KBM-7 (cell line): ENCODE results near the gene STK32A.

Experiments used
- DNase-seq: peaks from one replicate; pipeline ENCODE4 v3.0.0-alpha.2; 2015
- in situ Hi-C: fragments of 300-500 bp; cut with MboI; formaldehyde crosslinking; loops from 2 replicates; pipeline ENCODE4 v1.14.3; 2020; ENCODE audit warnings: low sequenced_read_pairs, low pct_unique_long_range_greater_than_20kb, mixed read lengths

STK32A gene

DNA sequence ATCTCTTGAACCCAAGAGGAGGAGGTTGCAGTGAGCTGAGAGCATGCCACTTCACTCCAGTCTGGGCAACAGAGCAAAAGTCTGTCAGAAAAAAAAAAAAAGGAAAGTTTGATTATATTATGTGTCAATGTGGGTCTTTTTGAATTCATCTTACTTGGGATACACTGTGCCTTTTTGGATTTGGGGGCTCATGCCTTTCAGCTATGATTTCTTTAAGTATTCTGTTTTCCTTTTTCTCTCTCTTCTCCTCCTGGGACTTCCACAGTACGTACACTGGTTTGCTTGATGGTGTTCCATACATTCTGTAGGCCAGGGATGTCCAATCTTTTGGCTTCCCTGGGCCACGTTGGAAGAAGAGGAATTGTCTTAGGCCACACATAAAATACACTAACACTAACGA, 146.7 kb downstream of the STK32A start:
- in situ Hi-C loops = no loop called here
- DNase-seq = no peak

DNA sequence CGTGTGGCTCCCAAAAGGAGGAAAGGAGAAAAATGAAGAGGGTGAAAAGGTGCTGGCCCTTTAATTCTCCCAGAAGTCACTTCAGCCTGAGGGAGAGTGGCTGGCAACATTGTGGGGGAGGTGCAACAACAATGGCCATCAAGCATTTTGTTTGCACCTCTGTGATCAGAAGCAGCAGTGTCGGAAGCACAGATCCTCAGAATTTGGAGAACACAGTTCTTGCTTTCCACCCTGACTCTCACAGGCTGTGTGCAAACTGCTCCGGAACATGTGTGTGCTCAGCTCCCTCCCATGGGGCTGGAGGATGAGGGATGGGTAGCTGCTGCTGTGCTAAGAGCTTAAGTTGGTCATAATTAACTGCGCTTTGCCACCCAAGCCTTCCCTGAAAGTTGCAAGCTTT, 147.9 kb downstream of the STK32A start:
- in situ Hi-C loops = no loop called here
- no peak for DNase-seq

DNA sequence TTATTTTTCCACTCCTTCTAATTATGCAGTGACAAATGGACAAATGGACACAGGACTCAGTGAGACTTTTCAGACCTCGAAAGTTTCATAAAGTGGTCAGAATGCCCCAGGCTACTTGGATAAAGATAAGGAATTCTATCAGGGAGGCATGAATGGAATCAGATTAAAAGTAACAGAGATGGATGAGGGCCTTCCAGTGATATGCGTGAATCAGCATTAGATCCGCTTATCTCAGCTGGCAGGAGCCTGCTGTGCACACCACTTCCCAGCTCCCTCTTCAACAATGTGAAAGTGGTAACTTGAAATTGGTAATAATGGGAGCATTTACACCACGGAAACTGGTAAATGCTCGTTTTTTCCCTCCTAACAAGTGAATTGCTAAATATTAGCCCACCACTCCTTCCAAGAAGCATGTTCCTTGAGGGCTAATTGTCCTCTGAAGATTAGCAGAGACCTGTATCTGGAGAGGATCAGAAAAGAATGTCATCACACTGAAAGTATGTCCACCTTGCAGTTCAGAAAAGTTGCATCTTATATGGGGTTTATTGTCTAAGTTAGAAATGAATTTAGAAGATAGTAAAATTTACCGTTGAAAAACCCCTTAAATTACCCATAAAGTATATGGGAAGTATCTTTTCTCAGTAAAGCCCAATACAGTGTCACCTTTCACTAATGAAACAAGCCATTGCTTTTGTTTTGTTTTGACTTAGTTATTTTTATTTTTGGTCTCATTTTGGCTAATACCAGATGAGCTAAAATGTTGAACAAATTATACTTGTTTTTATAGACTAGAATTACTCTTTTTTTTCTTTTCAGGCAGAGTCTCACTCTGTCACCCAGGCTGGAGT, 149.7 kb downstream of the STK32A start:
- DNase-seq = no peak
- in situ Hi-C loops = no loop called here

DNA sequence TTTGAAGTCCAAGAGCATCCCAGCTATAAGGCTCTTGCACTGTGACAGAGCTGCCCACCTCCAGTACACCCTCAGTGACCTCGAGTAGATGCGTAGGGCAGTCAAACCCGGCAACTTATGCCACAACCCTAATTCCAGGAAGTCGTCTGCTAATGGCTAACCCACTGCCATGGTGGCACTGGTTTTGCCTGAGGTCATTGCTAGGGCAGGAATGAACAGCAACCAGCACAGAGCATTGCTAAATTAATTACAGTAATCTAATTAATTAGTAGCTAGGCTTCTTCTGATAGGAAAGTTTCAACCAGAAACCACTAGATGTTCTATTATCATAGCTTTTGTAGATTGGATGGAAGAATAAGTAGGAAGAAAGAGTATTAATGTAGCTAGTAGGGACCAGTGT, 152.3 kb downstream of the STK32A start:
- in situ Hi-C loops = no loop called here
- no peak for DNase-seq

DNA sequence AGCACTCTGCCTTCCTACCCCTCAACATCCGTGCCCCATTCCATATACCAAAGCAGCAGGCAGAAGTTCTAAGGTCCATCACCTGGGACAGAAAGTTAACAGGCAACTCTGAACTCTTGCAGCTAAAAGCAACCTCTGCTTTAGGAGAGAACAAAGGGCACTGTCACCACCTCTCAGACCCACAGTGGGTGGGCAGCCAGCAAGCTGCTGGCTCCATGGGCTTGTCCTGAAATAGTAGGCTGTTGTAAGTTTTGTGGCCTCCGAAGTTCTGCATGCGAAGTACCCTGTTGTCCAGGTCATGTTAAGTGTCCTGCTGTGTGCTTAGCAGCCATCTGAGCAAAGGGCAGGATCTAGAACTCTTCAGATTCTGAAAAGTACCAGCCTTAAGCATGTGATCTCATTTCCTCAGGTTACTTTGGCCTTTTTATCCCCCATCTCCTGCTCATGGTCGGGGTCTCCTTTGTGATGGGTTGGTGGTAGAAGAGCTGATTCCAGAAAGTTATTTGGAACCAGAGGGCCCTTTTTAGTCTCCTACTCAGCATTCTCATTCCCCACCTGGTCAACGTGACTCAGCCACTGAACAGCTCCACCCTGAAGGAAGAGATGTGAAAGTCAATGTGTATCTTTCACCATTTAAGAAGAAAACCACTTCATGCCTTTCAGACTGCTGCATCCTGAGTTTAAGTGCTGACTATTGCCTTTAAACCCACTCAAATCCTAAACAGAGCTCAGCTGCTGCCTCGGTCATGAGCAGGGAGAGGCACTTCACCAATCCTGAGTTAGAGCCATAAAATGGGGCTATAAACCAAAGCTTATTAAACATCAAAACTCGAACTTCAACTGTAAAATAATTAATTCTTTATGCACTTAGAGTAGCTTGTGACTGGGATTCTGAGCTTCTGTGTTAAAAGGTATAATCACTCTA, 153.6 kb downstream of the STK32A start:
- DNase-seq = no peak
- in situ Hi-C loops = no loop called here

DNA sequence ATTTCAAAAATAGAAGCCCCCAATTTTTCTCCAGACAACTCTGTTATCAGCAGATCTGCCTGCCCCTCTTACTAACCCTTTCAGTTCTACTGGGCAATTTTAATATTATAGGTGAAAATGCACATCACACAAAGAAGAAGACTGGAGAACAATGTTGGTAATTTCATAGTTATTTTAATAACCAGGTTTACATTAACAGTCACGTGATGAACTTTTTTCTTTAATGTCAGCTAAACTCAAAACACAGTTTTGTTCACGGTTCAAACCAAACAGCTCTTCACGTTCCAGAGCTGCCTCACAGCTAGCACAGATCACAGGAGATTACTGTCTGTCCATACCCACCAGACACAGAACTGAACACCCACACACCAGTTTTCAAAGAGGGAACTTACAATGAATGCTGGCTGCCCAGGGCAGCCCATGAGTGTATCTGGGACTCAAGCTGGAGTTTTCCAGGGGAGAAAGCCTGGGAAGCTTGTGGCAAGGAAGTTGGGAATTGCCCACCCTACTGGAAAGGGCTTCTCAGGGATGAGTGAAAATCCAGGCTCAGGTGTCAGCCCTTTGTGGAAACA, 155.9 kb downstream of the STK32A start:
- in situ Hi-C loops = no loop called here
- no peak for DNase-seq

DNA sequence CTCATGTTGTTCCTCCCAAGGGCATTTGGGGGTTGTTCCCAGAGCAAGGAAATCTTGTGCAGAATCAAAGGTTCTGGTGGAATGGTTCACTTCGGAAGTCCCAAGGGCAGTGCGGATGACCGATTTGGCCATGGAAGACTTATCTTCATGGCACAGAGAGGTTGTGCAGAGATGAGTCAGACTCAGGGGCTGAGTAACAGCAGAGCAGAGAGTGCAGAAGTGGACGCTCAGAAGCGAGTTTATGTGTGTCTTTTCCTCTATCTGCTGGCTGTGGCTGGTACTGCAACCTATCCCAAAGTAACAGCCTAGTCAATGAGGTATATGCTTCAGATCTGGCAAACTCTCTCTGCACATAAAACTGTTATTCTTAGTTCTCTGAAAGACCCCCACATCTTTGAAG, 157.0 kb downstream of the STK32A start:
- DNase-seq = peak; percentile 22
- in situ Hi-C loops = no loop called here

DNA sequence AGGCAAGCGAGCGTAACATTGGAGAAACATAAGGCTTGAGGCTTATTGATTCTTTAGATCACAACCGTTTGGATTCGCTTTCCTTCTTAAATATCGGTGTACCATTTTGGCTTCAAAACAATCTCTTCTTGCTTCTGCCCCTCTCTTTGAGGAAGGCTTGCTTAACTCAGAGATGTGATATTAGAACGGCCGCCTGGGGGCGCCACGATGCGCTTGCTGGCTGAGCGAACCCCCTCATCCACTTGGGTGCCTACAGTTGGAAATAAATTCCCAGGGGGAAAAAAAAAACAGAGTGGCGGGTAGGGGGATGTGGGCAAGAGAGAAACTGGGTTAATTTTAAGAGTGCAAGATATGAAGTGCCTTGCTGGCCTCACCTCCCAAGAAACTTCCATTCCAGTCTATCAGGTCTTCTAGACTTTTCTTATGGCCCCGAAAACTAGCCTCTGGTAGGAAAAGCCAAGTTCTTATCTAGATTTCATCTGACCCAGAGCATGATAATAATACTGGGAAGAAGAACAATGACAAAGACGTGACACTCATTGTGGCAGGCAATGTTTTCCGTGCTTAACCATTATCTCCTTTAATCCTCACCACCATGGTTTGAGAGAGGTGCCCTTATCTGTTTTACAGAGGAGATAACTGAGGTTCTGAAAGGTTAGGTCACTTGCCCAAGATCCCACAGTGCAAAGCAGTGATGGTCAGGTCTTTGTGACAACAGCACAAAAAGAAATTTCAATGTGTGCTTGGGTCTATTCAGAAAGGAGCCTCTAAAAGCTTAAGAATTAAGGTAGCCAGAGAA, 159.2 kb downstream of the STK32A start:
- no peak for DNase-seq
- in situ Hi-C loops = no loop called here

DNA sequence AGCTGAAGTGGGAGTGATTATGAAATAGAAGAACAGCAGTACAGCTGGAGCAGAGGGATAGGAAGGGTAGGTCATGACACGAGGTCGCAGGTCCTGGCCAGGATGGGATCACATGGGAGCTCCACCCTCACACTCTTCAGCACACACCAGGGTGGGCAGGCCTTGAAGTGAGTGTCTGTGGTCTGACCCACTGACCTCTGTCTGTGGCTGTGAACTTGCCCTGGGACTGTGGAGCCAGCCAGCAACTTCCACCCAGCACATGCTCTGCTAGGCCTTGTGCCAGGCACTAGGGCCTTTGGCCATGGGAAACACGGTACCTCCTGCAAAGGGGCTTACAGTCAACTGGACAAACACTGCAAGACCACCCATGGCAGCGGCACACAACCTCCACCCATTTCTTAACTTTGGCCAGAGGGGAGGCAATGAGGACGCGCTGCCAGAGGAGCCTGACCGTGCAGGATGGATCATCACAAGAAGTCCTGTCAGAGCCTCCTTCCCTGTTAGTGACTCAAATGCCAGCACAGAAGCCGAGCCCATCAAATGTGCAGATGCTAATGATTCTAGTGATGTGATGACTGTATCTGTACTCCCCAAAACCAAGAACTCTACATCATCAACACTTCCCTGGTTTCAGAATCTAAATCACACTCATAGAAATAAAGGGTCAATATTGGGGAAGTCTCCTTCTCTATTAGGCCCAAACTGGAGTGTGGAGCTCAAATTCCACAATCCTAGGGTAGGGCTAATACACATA, 161.4 kb downstream of the STK32A start:
- no peak for DNase-seq
- in situ Hi-C loops = no loop called here

DNA sequence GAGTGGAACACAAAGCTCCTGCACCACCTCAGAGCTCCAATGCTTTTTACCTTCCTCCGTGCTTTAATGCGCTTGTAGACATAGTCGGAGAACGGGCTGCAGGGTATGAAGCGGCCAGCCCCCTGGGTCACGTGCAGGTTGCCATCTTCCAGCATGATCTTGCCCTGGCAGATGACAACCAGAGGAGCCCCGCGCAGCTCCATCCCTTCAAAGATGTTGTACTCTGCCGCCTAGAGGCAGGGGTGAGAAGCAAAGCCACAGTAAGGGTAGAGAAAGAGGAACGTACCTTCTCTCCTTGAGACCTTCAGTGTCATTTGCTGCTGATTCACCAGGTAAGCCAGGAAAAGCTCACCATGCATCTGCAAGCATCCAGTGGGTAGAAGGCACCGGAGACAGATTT, 162.8 kb downstream of the STK32A start:
- in situ Hi-C loops = no loop called here
- DNase-seq = peak; percentile 17

DNA sequence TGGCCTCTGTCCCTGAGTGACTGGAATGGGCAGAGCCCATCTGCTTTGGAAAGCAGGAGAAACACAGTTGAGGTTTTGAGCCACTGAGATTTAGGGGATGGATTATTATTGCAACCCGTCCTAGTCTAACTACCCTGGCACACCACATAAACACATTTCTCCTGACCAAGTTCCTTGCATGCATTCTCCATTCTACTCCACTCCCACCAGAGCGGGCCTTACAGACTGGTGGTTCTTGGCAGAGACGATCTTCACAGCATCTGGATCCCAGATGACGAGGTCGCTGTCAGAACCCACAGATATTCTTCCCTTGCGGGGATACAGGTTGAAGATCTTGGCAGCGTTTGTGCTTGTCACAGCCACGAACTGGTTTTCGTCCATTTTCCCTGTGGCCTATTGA, 164.0 kb downstream of the STK32A start:
- DNase-seq = no peak
- in situ Hi-C loops = no loop called here

DNA sequence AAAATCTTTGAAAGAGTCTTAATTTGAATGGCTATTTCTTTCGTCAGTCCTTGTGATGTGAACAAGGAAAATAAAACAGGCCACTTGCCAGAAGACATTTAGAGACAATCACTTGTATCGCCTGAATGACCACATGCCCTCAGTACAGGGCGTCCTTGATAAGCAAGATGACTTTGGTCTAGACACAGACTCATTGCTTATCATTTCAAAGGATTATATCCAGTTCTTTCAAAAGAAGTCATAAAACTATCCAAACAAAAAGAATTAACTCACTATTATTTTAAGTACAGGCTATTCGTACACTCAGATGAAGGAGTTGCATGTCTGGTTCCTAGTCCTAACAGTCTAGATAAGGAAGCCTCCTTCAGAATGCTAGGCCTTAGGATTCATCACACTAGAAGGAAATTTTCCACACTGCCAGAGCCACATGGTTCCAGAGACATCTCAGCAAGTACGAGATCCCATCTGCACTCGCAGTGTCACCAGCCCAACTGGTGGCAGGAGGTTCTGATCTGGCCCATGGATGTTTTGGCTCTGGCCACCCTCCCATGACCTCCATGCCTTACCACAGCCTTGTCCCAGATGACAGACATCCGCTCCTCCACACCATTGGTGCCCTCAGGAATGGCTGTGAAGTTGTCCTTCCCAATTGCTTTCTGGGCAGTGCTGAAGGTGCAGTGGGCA, 165.4 kb downstream of the STK32A start:
- DNase-seq = no peak
- in situ Hi-C loops = no loop called here

DNA sequence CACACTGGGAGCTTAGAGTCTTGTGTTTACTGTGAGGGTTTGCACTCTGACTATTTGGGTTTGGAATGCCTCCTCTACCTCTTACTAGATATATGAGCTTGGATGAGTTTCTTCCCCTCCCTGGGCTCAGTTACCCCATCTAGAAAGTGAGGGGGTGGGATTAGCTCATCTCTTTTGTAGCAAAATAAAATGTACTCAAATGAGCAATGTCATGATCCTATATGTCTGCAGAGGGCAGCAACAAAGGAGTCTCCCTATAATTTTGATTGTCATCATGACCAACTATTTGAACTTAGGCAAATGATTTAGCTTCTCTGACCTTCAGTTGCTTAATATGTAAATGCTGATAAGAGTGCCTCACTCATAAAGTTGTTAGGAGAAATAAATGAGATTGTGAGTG, 166.1 kb downstream of the STK32A start:
- in situ Hi-C loops = no loop called here
- DNase-seq = no peak

DNA sequence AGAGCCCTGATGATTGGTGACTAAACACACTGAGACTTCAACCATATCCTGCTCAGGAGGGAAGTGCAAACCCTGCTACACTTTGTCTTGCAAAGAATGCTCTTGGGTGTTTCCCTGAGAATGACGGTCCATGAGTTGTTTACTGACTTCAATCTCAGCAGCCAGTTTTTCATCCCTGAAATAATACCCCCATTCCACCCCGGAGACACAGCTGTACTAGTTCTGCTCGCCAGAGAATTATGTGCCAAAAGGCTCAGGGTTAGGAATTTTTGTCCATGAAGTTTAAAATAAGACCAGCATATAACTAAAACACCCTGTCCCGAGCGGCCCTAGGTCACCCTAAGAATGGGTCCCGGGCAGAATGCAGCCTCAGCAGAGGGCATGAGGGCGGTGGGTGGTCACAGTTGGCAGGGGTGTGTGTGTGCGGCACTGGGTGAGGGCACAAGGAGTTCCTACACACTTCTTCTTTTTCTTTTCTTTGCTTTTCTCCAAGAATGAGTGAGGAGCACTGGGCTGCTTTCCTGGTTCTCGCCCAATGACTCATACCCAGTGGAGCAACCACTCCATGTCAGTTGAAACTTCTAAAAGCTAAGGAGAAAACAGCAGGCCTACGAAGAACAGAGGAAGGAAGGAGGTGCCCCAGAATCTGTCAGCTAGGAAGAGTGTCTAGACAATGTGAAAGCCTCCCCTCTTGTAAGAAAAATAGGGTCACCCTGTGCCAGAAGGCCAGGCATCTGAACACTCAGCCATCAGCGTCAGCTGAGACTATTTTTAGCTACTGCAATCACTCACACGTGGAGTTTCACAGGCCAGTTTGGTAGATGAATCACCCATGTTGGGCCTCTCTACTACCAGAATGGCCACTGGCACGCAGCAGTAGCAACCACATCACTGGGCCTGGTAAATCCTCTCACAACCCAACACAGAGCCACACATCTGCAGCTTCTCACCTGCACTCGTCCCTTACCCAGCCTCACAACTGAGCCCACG, 169.1 kb downstream of the STK32A start:
- no peak for DNase-seq

DNA sequence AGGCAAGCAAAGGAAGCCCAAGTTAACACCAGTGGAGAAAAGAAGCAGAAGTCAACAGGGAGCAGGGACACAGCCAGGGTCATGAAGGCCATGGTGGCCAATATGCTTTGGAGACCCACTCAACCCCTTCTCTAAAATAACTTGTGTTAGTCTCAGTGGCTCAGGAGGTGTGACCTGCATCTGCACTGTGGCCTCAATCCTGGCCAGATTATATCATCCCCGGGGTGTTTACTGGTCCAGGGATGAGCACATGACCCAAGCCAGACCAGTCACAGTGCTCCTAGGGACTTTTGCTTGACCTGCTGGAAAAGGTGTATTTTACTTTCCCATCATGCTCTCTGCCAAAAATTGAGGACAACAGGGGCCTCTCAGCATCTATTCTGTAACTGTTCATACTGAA, 169.9 kb downstream of the STK32A start:
- in situ Hi-C loops = no loop called here
- no peak for DNase-seq

More for the DNA sequence above, 169.1 kb downstream of the STK32A start:
- in situ Hi-C loops = no loop called here

DNA sequence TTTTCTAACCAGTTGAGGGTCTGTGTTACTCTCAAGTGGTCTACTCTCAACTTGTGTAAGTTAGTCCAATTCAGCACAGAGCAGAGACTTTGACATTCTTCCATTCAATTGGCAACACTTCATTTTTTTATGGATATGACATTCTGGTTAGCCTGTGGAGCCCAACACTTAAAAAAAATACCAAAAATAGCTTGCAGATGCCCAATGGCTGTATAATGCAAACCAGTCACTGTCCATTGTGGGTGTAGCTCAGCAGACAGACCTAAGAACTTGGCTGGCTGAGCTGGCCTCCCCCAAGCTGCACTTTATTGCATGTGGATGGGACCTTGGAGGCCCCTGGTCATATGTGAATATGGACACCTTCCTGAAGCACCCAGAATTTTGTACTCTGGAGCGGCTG, 171.8 kb downstream of the STK32A start:
- DNase-seq = no peak

DNA sequence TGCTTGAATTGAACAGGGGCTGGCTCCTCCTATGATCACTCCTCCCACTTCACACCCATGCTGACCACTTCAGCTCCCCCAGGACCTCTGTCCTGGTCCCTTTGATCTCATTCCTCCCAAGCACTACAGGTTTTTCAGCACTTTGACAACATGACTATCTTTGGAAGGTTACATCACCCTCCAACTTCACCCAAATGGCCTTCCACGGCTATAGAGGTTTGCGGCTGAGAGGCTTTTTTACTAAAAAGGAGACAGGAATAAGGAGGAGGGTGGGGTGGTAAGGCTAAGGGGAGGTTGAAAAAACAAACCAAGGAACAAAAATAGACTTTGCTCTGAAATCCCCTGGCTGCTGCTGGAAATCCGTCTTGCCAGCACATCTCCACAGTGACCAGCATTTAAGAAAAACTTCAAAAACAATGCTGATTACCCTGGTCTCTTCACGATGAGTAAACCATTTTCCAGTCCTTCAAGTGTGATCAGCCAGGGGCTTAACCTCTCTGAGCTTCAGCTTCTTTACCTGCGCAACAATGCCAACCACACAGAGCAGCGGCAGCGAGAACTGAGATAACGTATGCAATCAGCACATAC, 172.4 kb downstream of the STK32A start:
- no peak for DNase-seq
- in situ Hi-C loops = no loop called here

More for the DNA sequence above, 171.8 kb downstream of the STK32A start:
- in situ Hi-C loops = no loop called here
